B cell (primary cell): ENCODE data around the gene PRRG4. TPM values are rescaled to one million over a fixed set of nuclear protein-coding genes. Genes with fewer than 3 reads are reported as not detected.

Source experiments
- ATAC-seq: fragments of 200-7000 bp; cut with Tn5 transposase; one replicate; pipeline ENCODE4 v1.10.0; 2021; ENCODE audit warnings: low read depth, mild to moderate bottlenecking, moderate number of reproducible peaks, moderate library complexity
- CTCF ChIA-PET: fragments of 350-600 bp; sonication (Branson Sonifier 250); formaldehyde crosslinking; loops from one replicate; lab custom pipeline; 2021; ENCODE audit warnings: antibody characterized with exemption, inconsistent platforms; lab: Charles Lee
- POLR2A ChIA-PET: fragments of 350-600 bp; sonication (Branson Sonifier 250); formaldehyde crosslinking; loops from one replicate; lab custom pipeline; 2021; ENCODE audit warnings: antibody characterized with exemption; lab: Charles Lee
- DNase-seq: peaks from one replicate; pipeline ENCODE4 v3.0.0; 2013
- H2AFZ ChIP-seq: 2 replicates; pipeline ENCODE4 v1.6.1; 2012; ENCODE audit warnings: mild to moderate bottlenecking, low read depth, low read length; ENCODE audit not compliant: insufficient read depth, poor library complexity, severe bottlenecking
- H3K27ac ChIP-seq, 2 donors: 1 replicate in 1 of 2; 2 replicates in 1 of 2; pipeline ENCODE4 v1.5.1; 2012 to 2013; ENCODE audit warnings: low read length in 2 of 2, mild to moderate bottlenecking in 2 of 2, moderate library complexity in 1 of 2
- H3K27me3 ChIP-seq, 4 experiments: fragments of 200-600 bp in 1 of 4; sonication (generic) in 1 of 4; replicated peaks in 1 of 4; 1 replicate in 2 of 4; 2 replicates in 2 of 4; pipeline versions ENCODE4 v1.6.1 to v1.7.0; 2013 to 2016; ENCODE audit warnings: low read length in 3 of 4, mild to moderate bottlenecking in 2 of 4, mixed read lengths in 1 of 4, moderate library complexity in 1 of 4; ENCODE audit not compliant: insufficient read depth in 4 of 4, control insufficient read depth in 3 of 4; ENCODE audit errors: control extremely low read depth in 1 of 4
- H3K36me3 ChIP-seq, 2 experiments: replicated peaks in 1 of 2; 1 replicate in 1 of 2; 2 replicates in 1 of 2; pipeline versions ENCODE4 v1.6.1 to v1.7.1; 2013; ENCODE audit warnings: low read length in 1 of 2; ENCODE audit not compliant: insufficient read depth in 2 of 2, control insufficient read depth in 1 of 2; ENCODE audit errors: control extremely low read depth in 1 of 2, extremely low read depth in 1 of 2
- H3K4me1 ChIP-seq, 2 donors: fragments of 200-600 bp in 1 of 2; sonication (generic) in 1 of 2; 1 replicate in 1 of 2; 2 replicates in 1 of 2; pipeline versions ENCODE4 v1.5.1 to v1.6.1; 2013 to 2017; ENCODE audit warnings: low read length in 2 of 2; ENCODE audit not compliant: control insufficient read depth in 2 of 2, insufficient read depth in 2 of 2
- H3K4me2 ChIP-seq: replicated peaks from 2 replicates; pipeline ENCODE3; 2012; ENCODE audit warnings: mild to moderate bottlenecking, low read depth, low read length; ENCODE audit not compliant: poor library complexity, severe bottlenecking
- H3K4me3 ChIP-seq, 5 experiments: fragments of 200-600 bp in 1 of 5; sonication (generic) in 1 of 5; 1 replicate in 3 of 5; 2 replicates in 2 of 5; pipeline versions ENCODE4 v1.5.1 to v1.7.0; 2011 to 2016; ENCODE audit warnings: low read length in 4 of 5, mild to moderate bottlenecking in 4 of 5, low read depth in 2 of 5, control low read depth in 1 of 5, moderate library complexity in 1 of 5; ENCODE audit not compliant: insufficient read depth in 1 of 5; ENCODE audit errors: control extremely low read depth in 1 of 5, extremely low read depth in 1 of 5
- H3K79me2 ChIP-seq: fragments of 200-600 bp; sonication (generic); one replicate; pipeline ENCODE4 v1.6.0; 2016; ENCODE audit warnings: low read length; ENCODE audit not compliant: control insufficient read depth, insufficient read depth
- H3K9ac ChIP-seq: fragments of 200-600 bp; sonication (generic); 2 replicates; pipeline ENCODE4 v1.6.1; 2017; ENCODE audit warnings: mild to moderate bottlenecking, low read length, moderate library complexity
- H3K9me3 ChIP-seq, 3 donors: one replicate each; pipeline versions ENCODE4 v1.6.1 to v1.7.1; 2013; ENCODE audit warnings: low read length in 2 of 3; ENCODE audit not compliant: control insufficient read depth in 2 of 3, insufficient read depth in 1 of 3; ENCODE audit errors: control extremely low read depth in 1 of 3
- H4K20me1 ChIP-seq: 2 replicates; pipeline ENCODE4 v1.6.0; 2012; ENCODE audit warnings: mild to moderate bottlenecking, low read length; ENCODE audit not compliant: insufficient read depth, control insufficient read depth, poor library complexity, severe bottlenecking
- H3K27ac Mint-ChIP-seq: one replicate; pipeline ENCODE4 v1.8.0; 2021; ENCODE audit warnings: mixed read lengths
- H3K27me3 Mint-ChIP-seq: one replicate; pipeline ENCODE4 v1.8.0; 2021; ENCODE audit warnings: mixed read lengths
- H3K4me1 Mint-ChIP-seq: one replicate; pipeline ENCODE4 v1.8.0; 2021; ENCODE audit warnings: mixed read lengths
- H3K4me3 Mint-ChIP-seq: one replicate; pipeline ENCODE4 v1.8.0; 2021; ENCODE audit warnings: mixed read lengths
- H3K9me3 Mint-ChIP-seq: one replicate; pipeline ENCODE4 v1.8.0; 2022; ENCODE audit warnings: mixed read lengths; ENCODE audit not compliant: insufficient read depth
- CTCF ChIP-seq: fragments of 200-600 bp; IDR thresholded peaks from one replicate; pipeline ENCODE4 v1.8.0; 2022; ENCODE audit warnings: antibody characterized with exemption, mild to moderate bottlenecking
- EZH2 ChIP-seq: IDR thresholded peaks from 2 replicates; pipeline ENCODE4 v1.6.1; 2012; ENCODE audit warnings: borderline replicate concordance, low read depth, mild to moderate bottlenecking, moderate library complexity, low read length; ENCODE audit not compliant: insufficient read depth, poor library complexity, severe bottlenecking
- WGBS: methylation state at CpG from one replicate; pipeline ENCODE4 v1.1.5; 2013; ENCODE audit warnings: missing lambda C conversion rate; ENCODE audit not compliant: insufficient coverage; 5-methylcytosine and 5-hydroxymethylcytosine counted together
- intact Hi-C: fragments of 100-400 bp; cut with micrococcal nuclease; formaldehyde crosslinking; loops from one replicate; pipeline ENCODE4 v1.10.0; 2022
- polyA plus RNA-seq: library from polyadenylated mRNA; depleted of rRNA; stranded (reverse); fragments of >200 nt; gene quantifications from 2 replicates; pipeline ENCODE4 v1.2.3, GENCODE V29; 2012
- total RNA-seq, 2 donors: library from RNA; stranded (reverse); fragments of 120-200 nt in 1 of 2; gene quantifications; 1 replicate in 1 of 2; 2 replicates in 1 of 2; pipeline versions ENCODE4 v1.2.3 to v1.2.4, GENCODE V29; 2013 to 2022

The PRRG4 gene
- total and polyA plus RNA-seq, 2 donors (not counting 1 experiment from before 2014, with no cell fraction given), result 0.07 TPM; not detected in 1

DNA sequence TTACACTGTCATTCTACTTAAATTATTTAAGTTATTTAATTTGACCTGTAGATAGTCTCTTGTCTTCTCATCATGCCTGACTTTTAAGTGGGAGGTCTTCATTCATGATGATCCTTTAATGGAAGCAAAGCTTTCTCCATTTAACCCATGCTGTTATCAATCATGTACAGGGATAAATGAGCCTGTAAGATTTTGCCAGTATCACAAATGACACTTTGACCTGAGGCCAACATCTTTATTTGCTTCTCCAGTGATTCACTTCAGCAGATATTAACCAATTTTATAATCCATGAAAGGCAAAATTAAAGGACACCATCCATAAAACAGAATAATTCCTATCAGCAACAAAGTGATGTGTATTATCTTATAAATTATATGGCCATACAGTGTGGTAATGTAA is 42.9 kb upstream of the PRRG4 start:
- CTCF ChIA-PET, result no interaction called here
- no peaks in the 10 kb centered on the region for H3K9me3 ChIP-seq
- no peaks in the 10 kb centered on the region for H4K20me1 ChIP-seq
- H2AFZ ChIP-seq, result no peak overlapping the region
- H3K9ac ChIP-seq, result no peak overlapping the region
- POLR2A ChIA-PET, result no interaction called here
- H3K4me3 ChIP-seq, result no peak overlapping the region
- Mint-ChIP-seq H3K4me3 (no peak overlapping the region), H3K27ac (no peak overlapping the region), H3K4me1 (peaks cover 4% of the 10 kb centered on the region), H3K27me3 (no peaks in the 10 kb centered on the region), H3K9me3 (no peaks in the 10 kb centered on the region)
- ATAC-seq (no peak), DNase-seq (no peak)
- intact Hi-C loops, result no loop called here
- H3K79me2 ChIP-seq, result no peaks in the 10 kb centered on the region
- no peaks in the 10 kb centered on the region for H3K27me3 ChIP-seq
- H3K4me1 ChIP-seq, result no peaks in the 10 kb centered on the region
- TF ChIP-seq EZH2, result no peak
- no peak for TF ChIP-seq CTCF
- H3K36me3 ChIP-seq, result no peaks in the 10 kb centered on the region
- no peak overlapping the region for H3K4me2 ChIP-seq
- H3K27ac ChIP-seq, result no peak overlapping the region

- Histone ChIP-seq H4K20me1 (no peaks in the 10 kb centered on the region), H3K4me3 (no peak overlapping the region), H2AFZ (no peak overlapping the region), H3K9ac (no peak overlapping the region), H3K36me3 (no peaks in the 10 kb centered on the region), H3K4me2 (no peak overlapping the region), H3K9me3 (no peaks in the 10 kb centered on the region), H3K27ac (no peak overlapping the region), H3K79me2 (no peaks in the 10 kb centered on the region), H3K27me3 (peaks cover 0 to 3% (median 0%) of the 10 kb centered on the region in 4 experiments), H3K4me1 (peaks cover 0 to 6% of the 10 kb centered on the region in 2 donors)
- TF ChIP-seq CTCF (no peak), EZH2 (no peak)
- Mint-ChIP-seq H3K27ac (no peak overlapping the region), H3K4me1 (peaks cover 8% of the 10 kb centered on the region), H3K9me3 (no peaks in the 10 kb centered on the region), H3K4me3 (no peak overlapping the region), H3K27me3 (peaks cover 4% of the 10 kb centered on the region)
- ATAC-seq (no peak), DNase-seq (no peak)
- POLR2A ChIA-PET, result no interaction called here
- no CpG with 5 or more reads among the region's 1 CpG for WGBS
- intact Hi-C loops, result loop anchor here (5.0 kb wide), 1 partner anchor 79 kb away; no protein-coding TSS in a partner anchor
- CTCF ChIA-PET, result interaction anchor here (1.0 to 3.3 kb wide), 6 partner anchors 11 to 468 kb away, joined by 3 to 29 read pairs (median 6); no protein-coding TSS in a partner anchor
These were observed 38.8 kb upstream of the PRRG4 start for GRCh38 chr11:32790916-32791315.
